Tibial artery (tissue), 4 donors: ENCODE measurements around the gene PMEPA1.

Experiments
- DNase-seq, 2 donors: peaks; one replicate each; pipeline ENCODE4 v3.0.0-alpha.2; 2019
- H3K27ac ChIP-seq, 2 donors: fragments of 200-600 bp; sonication (generic) in 1 of 2; 1 replicate in 1 of 2; 2 replicates in 1 of 2; pipeline ENCODE4 v1.5.1; 2018 to 2019; ENCODE audit warnings: mild to moderate bottlenecking in 1 of 2
- H3K27me3 ChIP-seq, 2 donors: fragments of 200-600 bp; sonication (generic) in 1 of 2; one replicate each; pipeline versions ENCODE4 v1.5.1 to v1.6.0; 2016 to 2019
- H3K36me3 ChIP-seq, 3 donors: fragments of 200-600 bp; sonication (generic) in 2 of 3; one replicate each; pipeline ENCODE4 v1.5.1; 2016 to 2019; ENCODE audit warnings: mild to moderate bottlenecking in 2 of 3
- H3K4me1 ChIP-seq, 4 donors: fragments of 200-600 bp; sonication (generic) in 2 of 4; 1 replicate in 3 of 4; 2 replicates in 1 of 4; pipeline ENCODE4 v1.5.1; 2016 to 2019
- H3K4me3 ChIP-seq, 2 donors: fragments of 200-600 bp; sonication (generic) in 1 of 2; 1 replicate in 1 of 2; 2 replicates in 1 of 2; pipeline ENCODE4 v1.5.1; 2018 to 2019; ENCODE audit warnings: mild to moderate bottlenecking in 2 of 2
- H3K9me3 ChIP-seq, 3 donors: fragments of 200-600 bp; sonication (generic) in 1 of 3; one replicate each; pipeline ENCODE4 v1.5.1; 2016 to 2019
- intact Hi-C: fragments of 100-400 bp; cut with DNase I; formaldehyde crosslinking; loops from one replicate; pipeline ENCODE4 v1.15.0; 2023; ENCODE audit warnings: low total_unique reads
- TF ChIP-seq, protein P1 (sequence below), 2 experiments: fragments of 200-600 bp in 1 of 2; fragments of 450-650 bp in 1 of 2; IDR thresholded peaks; one replicate each; pipeline ENCODE4 v1.5.1; 2017 to 2019; ENCODE audit warnings: antibody characterized with exemption in 2 of 2, mild to moderate bottlenecking in 1 of 2, moderate library complexity in 1 of 2

PMEPA1 gene

GRCh38 chr20:57601737-57602136 lies 108.1 kb downstream of the PMEPA1 start:
- no peak overlapping the region for H3K4me3 ChIP-seq
- H3K36me3 ChIP-seq = no peaks in the 10 kb centered on the region
- no peak for DNase-seq
- TF ChIP-seq, protein P1, sequence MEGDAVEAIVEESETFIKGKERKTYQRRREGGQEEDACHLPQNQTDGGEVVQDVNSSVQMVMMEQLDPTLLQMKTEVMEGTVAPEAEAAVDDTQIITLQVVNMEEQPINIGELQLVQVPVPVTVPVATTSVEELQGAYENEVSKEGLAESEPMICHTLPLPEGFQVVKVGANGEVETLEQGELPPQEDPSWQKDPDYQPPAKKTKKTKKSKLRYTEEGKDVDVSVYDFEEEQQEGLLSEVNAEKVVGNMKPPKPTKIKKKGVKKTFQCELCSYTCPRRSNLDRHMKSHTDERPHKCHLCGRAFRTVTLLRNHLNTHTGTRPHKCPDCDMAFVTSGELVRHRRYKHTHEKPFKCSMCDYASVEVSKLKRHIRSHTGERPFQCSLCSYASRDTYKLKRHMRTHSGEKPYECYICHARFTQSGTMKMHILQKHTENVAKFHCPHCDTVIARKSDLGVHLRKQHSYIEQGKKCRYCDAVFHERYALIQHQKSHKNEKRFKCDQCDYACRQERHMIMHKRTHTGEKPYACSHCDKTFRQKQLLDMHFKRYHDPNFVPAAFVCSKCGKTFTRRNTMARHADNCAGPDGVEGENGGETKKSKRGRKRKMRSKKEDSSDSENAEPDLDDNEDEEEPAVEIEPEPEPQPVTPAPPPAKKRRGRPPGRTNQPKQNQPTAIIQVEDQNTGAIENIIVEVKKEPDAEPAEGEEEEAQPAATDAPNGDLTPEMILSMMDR (IDR thresholded peaks at IDR 0.05) = no peak
- H3K27ac ChIP-seq = no peak overlapping the region
- intact Hi-C loops = no loop called here
- peaks cover 0 to 6% (median 5%) of the 10 kb centered on the region in 4 donors for H3K4me1 ChIP-seq
- H3K9me3 ChIP-seq = no peaks in the 10 kb centered on the region
- peaks cover 0 to 8% of the 10 kb centered on the region in 2 donors for H3K27me3 ChIP-seq

GRCh38 chr20:57601211-57601570 lies 108.6 kb downstream of the PMEPA1 start:
- no peak for DNase-seq
- H3K9me3 ChIP-seq = no peaks in the 10 kb centered on the region
- TF ChIP-seq, protein P1 (IDR thresholded peaks at IDR 0.05) = no peak
- no peaks in the 10 kb centered on the region for H3K36me3 ChIP-seq
- H3K27ac ChIP-seq = no peak overlapping the region
- H3K4me1 ChIP-seq = peaks cover 0 to 9% (median 7%) of the 10 kb centered on the region in 4 donors
- no peak overlapping the region for H3K4me3 ChIP-seq
- intact Hi-C loops = no loop called here
- H3K27me3 ChIP-seq = peaks cover 0 to 13% of the 10 kb centered on the region in 2 donors

GRCh38 chr20:57600320-57601210 lies 109.2 kb downstream of the PMEPA1 start:
- H3K36me3 ChIP-seq = no peaks in the 10 kb centered on the region
- TF ChIP-seq, protein P1 (IDR thresholded peaks at IDR 0.05) = no peak
- no peak for DNase-seq
- no peaks in the 10 kb centered on the region for H3K9me3 ChIP-seq
- H3K4me3 ChIP-seq = no peak overlapping the region
- intact Hi-C loops = loop anchor here (1.0 kb wide), 1 partner anchor 610 kb away; no protein-coding TSS in a partner anchor
- peaks cover 0 to 14% of the 10 kb centered on the region in 2 donors for H3K27me3 ChIP-seq
- H3K27ac ChIP-seq = no peak overlapping the region
- H3K4me1 ChIP-seq = peaks cover 0 to 9% (median 7%) of the 10 kb centered on the region in 4 donors

- no peaks in the 10 kb centered on the region for H3K36me3 ChIP-seq
- DNase-seq = no peak
- intact Hi-C loops = no loop called here
- peaks cover 0 to 14% of the 10 kb centered on the region in 2 donors for H3K27me3 ChIP-seq
- no peak overlapping the region for H3K27ac ChIP-seq
- H3K9me3 ChIP-seq = no peaks in the 10 kb centered on the region
- H3K4me3 ChIP-seq = no peak overlapping the region
- H3K4me1 ChIP-seq = peaks cover 0 to 17% (median 7%) of the 10 kb centered on the region in 4 donors
- TF ChIP-seq, protein P1 (IDR thresholded peaks at IDR 0.05) = no peak
Measured at GRCh38 chr20:57598491-57598890, 111.3 kb downstream of the PMEPA1 start.
